HEK293 (cell line): ENCODE measurements around the gene TRIM6.
"Not testable (repeated sequence)": the region's sequence is repeated elsewhere in the genome, so short reads cannot be mapped to it uniquely, and the experiment has no call there.

Source experiments
- CTCF ChIA-PET: fragments of 350-600 bp; formaldehyde crosslinking; extraction: SDS; loops from one replicate; lab custom pipeline; 2021; ENCODE audit warnings: antibody characterized with exemption; lab: Yijun Ruan, JAX
- POLR2A ChIA-PET: fragments of 300-600 bp; formaldehyde crosslinking; extraction: SDS; loops from one replicate; lab custom pipeline; 2020; ENCODE audit warnings: antibody characterized with exemption, inconsistent platforms; lab: Yijun Ruan, JAX
- H3K27ac ChIP-seq: fragments of 200-500 bp; sonication (Bioruptor generic); 2 replicates; pipeline ENCODE4 v1.5.1; 2014; ENCODE audit warnings: low read depth, low read length, control low read depth, inconsistent platforms; ENCODE audit errors: extremely low read depth
- H3K36me3 ChIP-seq, 2 experiments: fragments of 200-500 bp in 1 of 2; sonication (Bioruptor generic) in 1 of 2; 1 replicate in 1 of 2; 2 replicates in 1 of 2; pipeline ENCODE4 v1.5.1; 2014 to 2017; ENCODE audit warnings: inconsistent platforms in 2 of 2, low read length in 2 of 2; ENCODE audit not compliant: control insufficient read depth in 2 of 2, insufficient read depth in 1 of 2
- H3K4me1 ChIP-seq: fragments of 200-500 bp; sonication (Bioruptor generic); 2 replicates; pipeline ENCODE4 v1.5.1; 2014; ENCODE audit warnings: mild to moderate bottlenecking, low read length, inconsistent platforms; ENCODE audit not compliant: control insufficient read depth, insufficient read depth
- H3K4me3 ChIP-seq: 2 replicates; pipeline ENCODE4 v1.5.1; 2011; ENCODE audit warnings: low read depth, mild to moderate bottlenecking, control low read depth, low read length, moderate library complexity
- H3K9me3 ChIP-seq: fragments of 200-500 bp; sonication (Bioruptor generic); 2 replicates; pipeline ENCODE4 v1.5.1; 2014; ENCODE audit warnings: low read depth, low read length, inconsistent platforms; ENCODE audit not compliant: control insufficient read depth, insufficient read depth
- GLI4 ChIP-seq: fragments of 450-650 bp; formaldehyde crosslinking; IDR thresholded peaks from 2 replicates; pipeline ENCODE4 v1.5.1; 2016; ENCODE audit warnings: missing biosample characterization, missing genetic modification characterization
- MEIS1 ChIP-seq: sonication (generic); formaldehyde crosslinking; IDR thresholded peaks from 2 replicates; pipeline ENCODE4 v1.8.1; 2022; ENCODE audit warnings: missing genetic modification reagents, mild to moderate bottlenecking, borderline replicate concordance
- SP2 ChIP-seq: fragments of 450-650 bp; formaldehyde crosslinking; IDR thresholded peaks from 2 replicates; pipeline ENCODE4 v1.5.1; 2016; ENCODE audit warnings: missing biosample characterization, missing genetic modification characterization
- TSHZ1 ChIP-seq: fragments of 450-650 bp; formaldehyde crosslinking; IDR thresholded peaks from 2 replicates; pipeline ENCODE4 v1.5.1; 2016; ENCODE audit warnings: missing biosample characterization, missing genetic modification characterization, borderline replicate concordance
- ZBTB26 ChIP-seq: fragments of 450-650 bp; formaldehyde crosslinking; optimal IDR thresholded peaks from 2 replicates; pipeline ENCODE3; 2016; ENCODE audit warnings: missing biosample characterization, mild to moderate bottlenecking, missing genetic modification characterization
- ZFHX2 ChIP-seq: fragments of 450-650 bp; formaldehyde crosslinking; conservative IDR thresholded peaks from 2 replicates; pipeline ENCODE4 v1.5.1; 2016; ENCODE audit warnings: missing biosample characterization, missing genetic modification characterization
- ZFP37 ChIP-seq: fragments of 450-650 bp; formaldehyde crosslinking; IDR thresholded peaks from 2 replicates; pipeline ENCODE4 v1.5.1; 2016; ENCODE audit warnings: missing biosample characterization, missing genetic modification characterization
- ZFP41 ChIP-seq: fragments of 450-650 bp; formaldehyde crosslinking; IDR thresholded peaks from 2 replicates; pipeline ENCODE4 v1.5.1; 2016; ENCODE audit warnings: missing biosample characterization, missing genetic modification characterization, borderline replicate concordance
- ZNF146 ChIP-seq: fragments of 450-650 bp; formaldehyde crosslinking; IDR thresholded peaks from 2 replicates; pipeline ENCODE4 v1.5.1; 2016; ENCODE audit warnings: missing biosample characterization, missing genetic modification characterization
- ZNF184 ChIP-seq: fragments of 450-650 bp; IDR thresholded peaks from 2 replicates; pipeline ENCODE4 v1.5.1; 2018; ENCODE audit warnings: missing biosample characterization, mild to moderate bottlenecking, missing genetic modification characterization
- ZNF423 ChIP-seq: fragments of 450-650 bp; formaldehyde crosslinking; IDR thresholded peaks from 2 replicates; pipeline ENCODE4 v1.5.1; 2016; ENCODE audit warnings: missing biosample characterization, missing genetic modification characterization
- ZNF785 ChIP-seq: fragments of 450-650 bp; formaldehyde crosslinking; IDR thresholded peaks from 2 replicates; pipeline ENCODE4 v1.5.1; 2016; ENCODE audit warnings: missing biosample characterization, missing genetic modification characterization
- ZSCAN5A ChIP-seq: fragments of 450-650 bp; formaldehyde crosslinking; IDR thresholded peaks from 2 replicates; pipeline ENCODE4 v1.5.1; 2016; ENCODE audit warnings: missing biosample characterization, missing genetic modification characterization

Gene TRIM6

GRCh38 chr11:5656956-5657355, 60.5 kb downstream of the TRIM6 start:
- H3K27ac ChIP-seq, H3K4me1 ChIP-seq, H3K36me3 ChIP-seq, H3K4me3 ChIP-seq, POLR2A ChIA-PET, CTCF ChIA-PET, H3K9me3 ChIP-seq: not testable (repeated sequence)
- peak; percentile 59 for TF ChIP-seq ZNF146

GRCh38 chr11:5658318-5658717, 61.9 kb downstream of the TRIM6 start:
- Histone ChIP-seq H3K4me3 (no peak overlapping the region), H3K4me1 (no peaks in the 10 kb centered on the region), H3K27ac (no peak overlapping the region), H3K9me3 (no peaks in the 10 kb centered on the region), H3K36me3 (no peaks in the 10 kb centered on the region)
- ChIA-PET POLR2A (no interaction called here), CTCF (no interaction called here)
- TF ChIP-seq TSHZ1 (no peak), ZFP37 (tag by site-specific recombination) (no peak), ZFHX2 (tag by site-specific recombination) (no peak), ZSCAN5A (tag by site-specific recombination) (no peak), ZNF184 (no peak), SP2 (tag by site-specific recombination) (no peak), ZBTB26 (tag by site-specific recombination) (no peak), MEIS1 (CRISPR knock-in tag) (no peak), GLI4 (tag by site-specific recombination) (no peak), ZFP41 (tag by site-specific recombination) (no peak), ZNF785 (tag by site-specific recombination) (no peak), ZNF423 (tag by site-specific recombination) (no peak)
